GM21717 (cell line): ENCODE data around the gene LCE3D.
"Not testable (repeated sequence)": the region's sequence is repeated elsewhere in the genome, so short reads cannot be mapped to it uniquely, and the experiment has no call there.

Source experiments
- ATAC-seq: cut with Tn5 transposase; IDR thresholded peaks from one replicate; pipeline ENCODE4 v1.9.1; 2021; ENCODE audit warnings: mild to moderate bottlenecking, moderate library complexity; ENCODE audit not compliant: unreplicated experiment

The LCE3D gene

GRCh38 chr1:152580433-152580832 is at the start of gene LCE3D:
LCE3D (minus strand) TSS chr1:152580516; CDS start chr1:152579936, 580 bp downstream.
- no peak for ATAC-seq

DNA sequence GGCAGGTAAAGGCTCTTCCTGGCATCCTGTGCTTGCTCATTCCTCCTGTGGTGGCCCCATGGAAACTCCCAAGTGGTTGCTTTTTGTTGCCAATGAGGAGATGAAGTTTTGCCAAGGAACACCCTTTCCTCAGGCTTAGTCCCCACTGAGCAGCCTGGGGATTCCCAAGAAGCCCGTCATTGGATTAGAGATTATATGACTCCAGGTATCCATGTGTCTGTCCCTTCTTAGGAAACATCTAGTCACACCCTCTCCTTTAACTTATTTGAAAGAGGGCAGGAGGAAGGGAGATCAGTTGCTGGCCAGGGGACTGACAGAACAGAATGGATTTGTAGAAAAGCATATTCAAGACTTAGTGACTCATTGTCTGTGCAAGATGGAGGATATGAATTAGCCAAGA is 46.4 kb upstream of the LCE3D start:
- no peak for ATAC-seq

DNA sequence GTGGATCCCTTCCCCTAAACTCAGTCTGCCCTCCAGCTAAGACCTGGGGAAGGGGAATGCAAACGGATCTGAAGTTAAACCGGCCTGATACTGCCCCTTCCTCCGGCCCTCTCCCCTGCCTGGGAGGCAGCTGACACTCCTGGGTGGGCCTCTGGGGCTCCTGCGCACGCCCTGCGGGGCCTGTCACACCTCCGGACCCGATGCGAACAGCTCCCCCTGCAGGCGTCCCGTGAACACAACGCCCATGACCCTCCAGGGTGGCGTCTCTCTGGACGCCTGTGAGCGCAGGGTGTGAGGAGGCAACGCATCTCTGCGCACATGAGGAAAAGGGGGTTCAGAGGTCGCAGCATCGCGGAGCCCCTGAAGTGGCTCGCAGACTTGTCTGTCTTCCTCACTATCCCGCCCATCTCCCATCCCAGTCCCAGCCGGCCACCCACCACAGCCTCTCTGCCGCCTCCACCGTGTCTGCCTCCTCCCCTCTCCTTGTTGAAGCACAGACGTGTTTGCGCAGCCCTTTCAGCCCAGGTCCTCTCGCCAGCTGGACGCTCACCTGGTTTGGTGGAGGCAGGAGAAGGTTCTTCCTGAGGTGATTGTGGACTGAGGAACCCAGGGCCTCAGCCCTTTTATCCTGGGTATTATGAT is 43.0 kb upstream of the LCE3D start:
- ATAC-seq: no peak

GRCh38 chr1:152622803-152623202 is 42.5 kb upstream of the LCE3D start, which contains the start of gene LCE3A:
LCE3A (minus strand) TSS chr1:152623103; CDS start chr1:152623103, 0 bp downstream.
- ATAC-seq: no peak

DNA sequence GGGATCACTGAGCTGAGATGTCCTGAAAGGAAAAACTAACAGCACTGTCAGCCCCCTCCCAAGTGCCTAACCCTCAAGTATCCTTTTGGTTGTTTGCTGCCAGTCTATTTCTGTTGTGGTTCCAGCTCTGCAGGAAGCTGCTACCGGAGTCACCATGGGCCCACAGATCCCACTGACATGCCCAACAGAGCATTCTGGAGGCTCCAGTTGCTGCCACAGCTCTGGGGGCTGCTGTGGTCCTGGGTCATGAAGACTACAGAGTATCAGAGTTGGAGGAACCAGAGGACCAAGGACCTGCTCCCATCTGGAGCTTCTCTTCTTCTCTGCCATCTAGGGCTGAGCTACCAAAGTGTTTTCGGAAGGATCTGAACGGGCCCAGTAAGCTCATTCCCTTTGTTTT is 41.7 kb upstream of the LCE3D start:
- ATAC-seq: no peak

DNA sequence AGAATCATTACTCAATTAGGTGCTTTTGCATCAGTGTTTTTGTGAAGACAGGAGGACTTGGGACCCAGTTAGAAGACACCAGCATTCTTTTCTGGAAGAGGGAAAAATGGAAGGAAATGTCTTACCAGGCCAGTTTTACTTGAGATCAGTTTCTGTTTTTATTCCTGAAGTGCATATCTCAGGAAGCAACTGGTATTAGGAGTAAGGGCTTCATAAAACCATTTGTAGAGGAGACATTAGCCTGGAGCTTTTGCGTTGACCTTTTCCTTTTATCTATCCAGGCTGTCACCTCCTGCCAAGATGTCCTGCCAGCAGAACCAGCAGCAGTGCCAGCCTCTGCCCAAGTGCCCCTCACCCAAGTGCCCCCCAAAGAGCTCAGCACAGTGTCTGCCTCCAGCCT is 33.2 kb upstream of the LCE3D start, which contains the start of gene LCE3B:
TSS of gene LCE3B (plus strand) at position 301 of the 400 bp plus-strand sequence. CDS start at position 301, 0 bp downstream.
- no peak for ATAC-seq

DNA sequence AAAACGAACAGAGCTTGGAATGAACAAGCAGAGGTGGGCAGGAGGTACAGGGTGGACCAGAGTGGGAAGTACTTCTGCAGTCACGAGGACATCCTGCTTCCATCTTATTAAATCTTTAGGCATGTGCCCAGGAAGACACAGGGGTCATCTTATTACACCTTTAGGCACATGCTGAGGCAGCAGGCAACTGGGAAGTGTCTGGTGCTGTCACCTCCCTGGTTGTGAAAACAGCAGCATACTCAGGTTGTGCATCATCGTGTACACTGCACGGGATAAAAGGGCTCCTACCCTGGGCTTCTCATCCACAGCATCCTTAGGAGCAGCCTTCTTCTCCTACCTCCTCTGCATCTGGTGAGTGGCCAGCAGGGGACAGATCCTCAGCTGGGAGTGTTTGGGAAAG is 19.6 kb upstream of the LCE3D start, which contains the start of gene LCE3C:
TSS of gene LCE3C (plus strand) at position 301 of the 400 bp plus-strand sequence. CDS start 498 bp downstream, outside the sequence.
- no peak for ATAC-seq

DNA sequence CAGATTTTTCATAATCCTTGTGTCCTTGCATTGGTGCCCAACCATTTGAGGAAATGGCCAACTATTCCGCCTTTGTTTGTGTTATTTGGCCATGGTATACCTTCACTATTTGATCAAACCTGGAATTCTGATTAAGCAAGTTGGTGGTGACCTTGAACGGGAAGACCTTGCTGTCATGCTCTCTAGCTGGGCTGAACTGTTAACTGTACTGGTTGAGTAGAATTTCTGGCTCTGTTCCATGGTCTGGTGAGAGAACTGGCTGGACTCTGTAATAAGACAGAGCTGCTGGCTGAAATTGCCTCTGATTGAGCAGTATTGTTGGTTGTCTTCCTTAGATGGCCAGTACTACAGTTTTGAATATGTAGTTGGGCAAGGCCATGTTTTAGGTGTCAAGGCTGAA is 16.7 kb upstream of the LCE3D start:
- ATAC-seq: no peak

GRCh38 chr1:152585586-152585985 is 5.3 kb upstream of the LCE3D start:
- ATAC-seq: no peak

DNA sequence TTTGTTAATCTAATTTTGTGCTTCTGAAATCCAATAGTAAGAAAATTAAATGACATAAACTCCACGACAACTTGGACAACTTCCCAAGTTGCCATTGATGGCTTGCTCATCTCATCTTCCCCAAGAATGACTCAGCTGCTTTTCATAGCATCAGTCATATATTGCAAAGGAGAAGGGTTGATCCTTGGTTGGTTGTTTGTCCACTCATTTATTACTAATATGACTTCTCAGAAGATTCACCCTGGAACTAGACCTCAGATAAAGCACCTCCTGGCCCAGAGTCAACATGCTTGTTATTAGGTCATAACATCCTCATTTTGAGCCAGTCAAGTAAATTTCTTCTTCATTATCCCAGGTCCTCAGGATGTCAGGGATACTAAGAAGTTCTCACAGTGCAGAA is 2.3 kb upstream of the LCE3D start:
- ATAC-seq: no peak

DNA sequence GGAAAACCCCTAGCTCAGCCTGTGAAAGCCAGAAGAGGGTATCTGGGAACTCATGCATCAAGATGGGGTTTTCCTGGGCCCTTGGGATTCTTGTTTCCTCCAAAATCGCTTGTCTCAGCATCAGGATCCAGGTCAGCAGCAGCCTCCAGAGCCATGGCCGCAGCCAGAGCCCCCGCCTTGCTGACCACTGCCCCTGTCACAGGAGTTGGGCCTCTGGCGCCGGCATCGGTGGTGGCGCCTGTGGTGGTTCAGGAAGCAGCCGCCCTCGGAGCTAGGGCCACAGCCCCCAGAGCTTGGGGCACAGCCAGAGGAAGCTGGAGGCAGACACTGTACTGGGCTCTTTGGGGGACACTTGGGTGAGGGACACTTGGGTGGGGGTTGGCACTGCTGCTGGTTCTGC is 790 bp downstream of the LCE3D start:
- not testable (repeated sequence) for ATAC-seq

DNA sequence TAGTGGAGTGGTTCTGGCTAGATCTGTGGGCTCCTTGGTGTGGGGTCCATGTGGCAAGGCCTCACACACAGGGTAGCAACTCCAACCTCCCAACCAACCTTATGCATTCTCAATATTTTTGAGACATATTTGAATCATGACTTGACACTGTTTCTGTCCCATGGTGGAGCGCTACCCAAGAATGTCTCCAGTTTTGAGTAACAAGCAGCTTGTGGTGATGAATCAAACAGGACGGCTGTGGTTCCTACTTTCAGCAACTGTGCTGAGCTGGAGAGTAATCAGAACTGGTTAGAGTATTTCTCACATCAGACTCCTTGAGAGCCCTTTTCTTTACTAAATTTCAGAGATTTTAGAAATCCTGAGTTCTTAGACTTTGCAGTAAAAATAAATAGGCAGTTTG is 3.1 kb downstream of the LCE3D start:
- no peak for ATAC-seq

DNA sequence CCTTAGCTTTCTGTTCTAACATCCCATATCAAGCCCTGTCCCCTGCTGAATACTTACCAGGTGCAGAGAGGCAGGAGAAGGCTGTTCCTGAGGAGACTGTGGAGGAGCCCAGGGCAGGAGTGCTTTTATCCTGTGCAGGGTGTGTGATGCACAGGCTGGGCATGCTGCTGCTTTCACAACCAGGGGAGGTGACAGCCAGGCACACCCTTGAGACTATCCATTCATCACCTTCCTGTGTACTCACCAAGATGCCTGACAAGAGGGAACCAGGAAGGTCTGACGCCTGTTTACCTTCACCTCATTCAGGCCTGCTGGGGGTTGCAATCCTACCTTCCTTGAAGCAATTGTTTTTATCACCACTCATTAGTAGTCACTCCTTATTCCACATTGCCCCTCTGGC is 13.6 kb downstream of the LCE3D start, which contains the start of gene LCE3E:
TSS of gene LCE3E (minus strand) at position 100 of the 400 bp plus-strand sequence. CDS start 572 bp downstream, outside the sequence.
- ATAC-seq: no peak

GRCh38 chr1:152565535-152566215 is 14.6 kb downstream of the LCE3D start:
- ATAC-seq: no peak

GRCh38 chr1:152565115-152565514 is 15.2 kb downstream of the LCE3D start:
- ATAC-seq: no peak

DNA sequence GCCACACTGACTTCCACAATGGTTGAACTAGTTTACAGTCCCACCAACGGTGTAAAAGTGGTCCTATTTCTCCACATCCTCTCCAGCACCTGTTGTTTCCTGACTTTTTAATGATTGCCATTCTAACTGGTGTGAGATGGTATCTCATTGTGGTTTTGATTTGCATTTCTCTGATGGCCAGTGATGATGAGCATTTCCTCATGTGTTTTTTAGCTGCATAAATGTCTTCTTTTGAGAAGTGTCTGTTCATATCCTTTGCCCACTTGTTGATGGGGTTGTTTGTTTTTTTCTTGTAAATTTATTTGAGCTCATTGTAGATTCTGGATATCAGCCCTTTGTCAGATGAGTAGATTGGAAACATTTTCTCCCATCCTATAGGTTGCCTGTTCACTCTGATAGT is 32.0 kb downstream of the LCE3D start:
- ATAC-seq: not testable (repeated sequence)

- no peak for ATAC-seq
These were observed 33.6 kb downstream of the LCE3D start for GRCh38 chr1:152546704-152547103.

- ATAC-seq: no peak
These were observed 36.5 kb downstream of the LCE3D start for GRCh38 chr1:152543820-152544219.

DNA sequence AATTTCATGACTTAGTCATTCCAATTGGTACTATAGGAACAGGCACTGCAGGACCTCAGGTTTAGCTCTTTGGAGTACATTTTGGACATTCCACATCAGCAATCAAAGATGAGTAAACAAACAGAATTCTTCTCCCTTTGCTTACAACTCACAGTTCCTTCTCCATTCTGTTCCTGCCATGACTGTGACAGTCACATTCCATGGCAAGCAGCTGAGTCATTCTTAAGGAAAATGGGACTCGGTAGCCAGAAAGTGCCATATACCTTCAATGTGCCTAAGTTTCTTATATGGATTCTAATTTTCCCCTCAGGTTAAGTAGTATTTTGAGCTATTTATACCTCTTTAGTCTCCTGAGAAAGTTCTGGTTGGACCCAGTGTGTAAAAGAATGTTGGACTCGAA is 40.4 kb downstream of the LCE3D start:
- no peak for ATAC-seq

- no peak for ATAC-seq
These were observed 42.8 kb downstream of the LCE3D start for GRCh38 chr1:152537496-152537895.

GRCh38 chr1:152535774-152536173 is 44.5 kb downstream of the LCE3D start:
- no peak for ATAC-seq

DNA sequence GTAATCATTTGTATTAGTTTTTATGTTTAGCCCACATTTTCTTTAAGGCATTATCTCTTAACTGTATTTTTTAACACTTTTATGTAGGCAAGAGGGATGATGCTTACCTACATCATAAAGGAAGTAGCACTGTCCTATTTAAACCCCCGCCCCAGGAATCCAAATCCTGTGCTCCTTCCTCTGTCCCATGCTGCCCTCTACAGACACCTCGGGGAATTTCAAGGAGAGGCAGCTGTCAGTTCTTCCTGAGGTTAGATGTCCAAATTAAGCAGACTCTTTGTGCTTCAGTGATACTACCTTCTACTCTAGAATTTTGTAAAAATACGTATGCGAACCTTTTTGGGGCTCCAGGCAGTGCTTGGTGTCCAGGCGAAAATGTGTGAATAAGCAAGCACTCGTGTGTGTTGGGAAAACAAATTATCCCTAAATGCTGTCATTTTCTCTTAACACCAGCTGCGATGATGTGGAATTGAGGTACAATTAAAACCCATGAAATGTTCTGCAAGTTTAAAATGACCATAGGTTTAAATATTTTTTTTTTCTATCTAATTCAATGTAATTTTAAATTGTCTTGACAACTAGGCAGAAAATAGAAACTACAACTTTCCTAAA is 46.9 kb downstream of the LCE3D start:
- no peak for ATAC-seq
